Stimulated activated CD4-positive, alpha-beta T cell treated with anti-CD3 and anti-CD28 coated beads, Interleukin-2, amount 100 ng/mL, for 4 hours (primary cell): ENCODE data around the gene NCAM1.

Experiments used
- DNase-seq: peaks from one replicate; pipeline ENCODE4 v3.0.0-alpha.2; 2020; ENCODE audit warnings: low read depth

The NCAM1 gene

GRCh38 chr11:113199866-113200265 lies 238.6 kb downstream of the NCAM1 start:
- no peak for DNase-seq

GRCh38 chr11:113201054-113201818 lies 240.0 kb downstream of the NCAM1 start:
- no peak for DNase-seq

DNA sequence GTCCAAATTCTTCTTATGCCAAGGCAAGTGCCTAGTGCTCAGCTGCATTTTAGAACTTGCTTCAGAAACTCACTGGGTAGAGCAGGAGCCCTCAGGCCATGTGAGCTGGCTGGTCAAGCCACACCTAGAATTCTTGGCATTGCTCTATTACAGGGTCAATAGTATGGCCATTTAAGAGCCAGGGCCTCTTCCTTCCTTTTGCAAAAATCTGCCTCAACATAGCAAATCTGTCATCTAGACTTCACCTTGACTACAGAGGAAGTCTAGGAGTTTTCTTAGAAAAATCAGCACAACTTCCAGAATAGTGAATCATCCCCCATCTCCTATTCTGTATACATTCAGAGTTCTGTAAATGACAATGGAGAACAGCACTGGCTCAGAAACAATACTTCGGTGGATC lies 241.2 kb downstream of the NCAM1 start:
- DNase-seq, result no peak

- DNase-seq, result no peak
These were observed 242.0 kb downstream of the NCAM1 start for GRCh38 chr11:113203141-113203753.

GRCh38 chr11:113204280-113204679 lies 243.1 kb downstream of the NCAM1 start:
- DNase-seq, result no peak

DNA sequence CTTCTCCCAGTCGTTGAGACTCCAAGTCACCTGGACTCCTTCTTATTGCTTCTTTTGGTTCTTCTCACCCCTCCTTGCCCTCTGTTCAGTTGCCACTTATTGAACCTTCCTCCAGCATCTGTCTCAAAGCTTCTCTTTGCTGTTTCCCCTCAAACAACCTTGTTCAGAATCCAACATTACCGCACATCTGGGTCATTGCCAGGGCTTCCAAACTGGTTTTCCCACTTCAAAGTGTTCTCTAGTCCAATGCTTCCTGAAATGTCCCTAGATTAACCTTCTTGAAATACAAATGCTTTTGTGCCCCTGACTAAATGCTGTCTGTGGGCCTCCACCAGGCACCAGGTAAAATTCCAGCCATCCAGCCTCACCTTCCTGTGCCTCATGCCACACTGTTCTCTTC lies 252.3 kb downstream of the NCAM1 start:
- no peak for DNase-seq

GRCh38 chr11:113222241-113222640 lies 261.0 kb downstream of the NCAM1 start:
- no peak for DNase-seq

- DNase-seq, result no peak
These were observed 273.7 kb downstream of the NCAM1 start for GRCh38 chr11:113234888-113235287.

DNA sequence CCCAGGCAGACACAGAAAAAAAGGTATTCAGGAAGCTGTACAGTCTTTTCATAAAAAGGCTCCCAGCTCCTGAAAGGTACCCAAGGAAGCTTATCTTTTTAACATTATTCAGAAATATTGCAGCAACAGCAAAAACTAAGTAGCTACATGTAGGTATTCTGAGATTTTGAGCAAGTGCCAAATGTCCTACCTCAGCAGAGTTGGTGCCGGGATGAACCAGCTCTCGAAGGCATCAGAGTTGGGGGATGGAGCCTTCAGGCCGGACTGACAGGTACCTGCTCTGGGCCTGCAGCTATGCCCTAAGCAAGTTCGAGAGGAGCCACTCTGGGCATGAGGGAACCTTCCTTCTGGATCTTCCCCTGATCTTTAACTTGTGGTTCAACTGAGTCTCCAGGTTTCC lies 276.0 kb downstream of the NCAM1 start:
- no peak for DNase-seq

- DNase-seq, result no peak
These were observed 277.5 kb downstream of the NCAM1 start for GRCh38 chr11:113238721-113239120.

GRCh38 chr11:113240389-113240788 lies 279.2 kb downstream of the NCAM1 start:
- DNase-seq, result no peak

DNA sequence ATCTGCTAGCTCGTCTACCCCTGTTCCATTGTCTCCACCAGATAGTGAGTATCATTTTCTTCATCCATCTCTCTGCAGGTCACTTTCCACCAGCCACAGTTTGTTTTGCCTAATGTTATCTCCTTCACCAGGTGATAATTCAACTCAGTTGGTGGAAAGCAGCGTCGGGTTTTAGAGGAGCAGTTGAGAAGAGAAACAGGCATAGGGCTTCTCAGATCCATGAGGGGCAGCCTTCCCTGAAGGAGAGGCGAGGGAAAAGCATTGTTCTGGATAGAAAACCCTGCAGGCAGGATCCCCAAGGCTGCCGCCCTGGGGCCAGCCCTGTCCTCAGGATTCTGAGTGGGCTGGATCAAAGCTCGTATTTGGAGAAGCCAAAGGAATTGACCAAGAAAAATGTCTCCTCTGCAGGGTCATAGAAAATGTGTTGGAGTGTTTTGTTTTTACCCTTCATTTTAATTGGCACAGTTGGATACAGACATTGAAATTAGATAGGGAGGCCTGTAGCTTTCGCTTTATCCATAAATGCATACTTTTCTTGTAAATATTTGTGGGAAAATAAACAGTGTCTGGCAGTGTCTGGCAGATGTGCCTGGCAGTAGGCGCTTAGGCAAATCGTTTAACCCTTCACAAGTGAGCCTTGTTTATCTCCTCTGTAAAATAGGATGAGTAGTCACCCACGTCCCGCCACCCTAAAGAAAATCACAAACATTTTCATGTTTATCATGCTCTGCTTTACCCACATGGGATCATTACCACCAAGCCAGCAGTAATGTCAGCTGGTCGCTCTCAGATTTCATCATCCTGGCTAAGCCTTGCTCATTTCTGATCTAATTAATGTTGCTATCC lies 279.8 kb downstream of the NCAM1 start:
- DNase-seq, result no peak

- DNase-seq, result no peak
These were observed 280.4 kb downstream of the NCAM1 start for GRCh38 chr11:113241636-113242054.

DNA sequence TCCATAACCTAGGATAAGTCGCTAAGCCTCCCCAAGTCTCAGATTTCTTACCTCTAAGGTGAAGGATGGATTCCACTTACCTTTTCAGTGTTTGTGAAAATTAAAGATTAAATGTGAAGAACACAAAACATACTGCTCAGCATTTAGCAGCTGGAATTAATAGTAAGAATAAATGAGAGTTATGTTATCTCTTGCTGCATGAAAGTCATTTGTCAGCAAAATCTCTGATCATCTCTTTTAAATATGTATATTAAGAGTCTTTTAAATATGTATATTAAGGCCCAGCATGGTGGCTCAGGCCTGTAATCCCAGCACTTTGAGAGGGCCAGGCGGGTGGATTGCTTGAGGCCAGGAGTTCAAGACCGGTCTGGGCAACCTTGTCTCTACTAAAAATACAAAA lies 280.8 kb downstream of the NCAM1 start:
- no peak for DNase-seq

DNA sequence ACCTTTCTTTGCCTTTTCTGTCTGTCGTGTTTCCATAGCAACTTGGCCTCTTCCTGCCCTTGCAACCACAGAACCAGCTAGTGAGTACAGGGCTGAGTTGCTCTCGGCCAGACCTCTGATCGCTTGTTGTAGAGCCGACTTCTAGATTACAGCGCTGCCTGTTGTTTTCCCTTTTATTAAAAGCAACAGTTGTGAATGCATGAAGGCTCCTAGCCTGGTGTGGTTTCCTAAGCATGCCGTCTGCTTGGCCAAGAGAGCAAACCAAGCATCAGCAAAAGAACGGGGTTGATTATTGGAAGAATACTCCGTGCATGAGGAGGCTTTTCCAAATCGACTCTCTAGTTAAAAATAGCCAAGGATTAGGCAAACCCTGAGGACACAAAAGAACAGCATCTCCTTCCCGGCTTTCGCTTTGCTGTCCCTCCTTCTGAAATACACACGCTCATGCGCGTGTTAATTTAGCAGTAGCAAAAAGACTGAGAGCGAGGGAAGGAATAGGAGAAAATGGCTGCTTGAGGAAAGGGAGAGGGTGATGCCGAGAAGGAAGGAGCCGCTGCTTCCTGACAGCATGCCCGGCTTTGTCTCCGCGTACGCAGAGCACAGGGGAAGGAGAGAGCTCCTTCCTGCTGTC lies 281.7 kb downstream of the NCAM1 start:
- DNase-seq, result no peak

DNA sequence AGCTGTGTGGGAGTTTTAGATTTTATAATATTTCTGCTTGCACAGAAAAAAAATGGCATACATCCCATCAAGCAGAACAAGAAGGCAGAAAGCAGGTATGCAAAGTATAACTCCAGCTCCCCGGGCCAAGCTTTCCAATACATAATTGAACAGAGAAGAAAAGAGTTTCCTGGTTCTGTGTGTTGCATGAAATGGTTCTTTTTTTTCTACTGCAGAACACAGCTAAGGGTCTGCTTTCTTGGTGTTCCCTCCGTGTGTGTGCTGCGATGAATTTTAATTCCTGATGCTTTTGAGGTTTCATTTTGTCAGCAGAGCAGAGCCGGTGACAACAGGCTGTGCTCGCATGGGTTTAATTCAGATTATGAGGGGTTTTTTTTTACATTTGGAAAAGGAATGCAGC lies 282.5 kb downstream of the NCAM1 start:
- no peak for DNase-seq

GRCh38 chr11:113245216-113245615 lies 284.0 kb downstream of the NCAM1 start:
- no peak for DNase-seq

GRCh38 chr11:113247221-113247620 lies 286.0 kb downstream of the NCAM1 start:
- no peak for DNase-seq

DNA sequence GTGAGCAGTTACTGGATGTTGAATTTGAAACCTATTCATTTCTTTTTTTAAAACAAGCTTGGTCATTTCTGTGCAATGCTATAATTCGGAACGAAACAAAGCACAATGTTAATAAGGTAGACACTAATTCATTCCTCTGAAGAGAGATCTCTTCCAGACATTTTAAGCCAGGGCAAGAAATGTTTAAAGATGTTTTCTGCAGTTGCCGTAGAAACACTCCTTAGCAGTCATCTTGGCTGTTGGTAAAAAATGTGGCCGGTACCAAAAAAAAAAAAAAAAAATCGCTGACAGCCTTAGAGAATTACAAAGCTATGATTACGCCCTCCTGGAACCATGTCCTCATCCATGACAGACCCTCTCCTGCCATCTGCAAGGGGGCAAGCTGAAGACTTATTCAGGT lies 286.7 kb downstream of the NCAM1 start:
- no peak for DNase-seq

GRCh38 chr11:113248702-113249490 lies 287.7 kb downstream of the NCAM1 start:
- DNase-seq, result no peak

GRCh38 chr11:113249491-113249763 lies 288.2 kb downstream of the NCAM1 start:
- no peak for DNase-seq

- DNase-seq, result no peak
These were observed 288.6 kb downstream of the NCAM1 start for GRCh38 chr11:113249786-113250185.
